Transverse colon (tissue), 4 donors: ENCODE results near the gene FBXO41. TPM values are rescaled to one million over a fixed set of nuclear protein-coding genes. Genes with fewer than 3 reads are reported as not detected.

Experiments
- DNase-seq: peaks from one replicate; pipeline ENCODE4 v3.0.0-alpha.2; 2019
- H3K27ac ChIP-seq, 4 donors: fragments of 200-600 bp; sonication (generic); 2 replicates each; pipeline ENCODE4 v1.5.1; 2016 to 2018; ENCODE audit warnings: inconsistent platforms in 4 of 4
- H3K27me3 ChIP-seq: fragments of 200-600 bp; sonication (generic); 2 replicates; pipeline ENCODE4 v1.5.1; 2017; ENCODE audit warnings: inconsistent platforms
- H3K36me3 ChIP-seq, 4 donors: fragments of 200-600 bp; sonication (generic); 2 replicates each; pipeline ENCODE4 v1.5.1; 2017 to 2019; ENCODE audit warnings: inconsistent platforms in 4 of 4
- H3K4me1 ChIP-seq, 4 donors: fragments of 200-600 bp; sonication (generic); 2 replicates each; pipeline ENCODE4 v1.5.1; 2017 to 2020; ENCODE audit warnings: inconsistent platforms in 4 of 4
- H3K4me3 ChIP-seq, 4 donors: fragments of 200-600 bp; sonication (generic); 1 replicate in 1 of 4; 2 replicates in 3 of 4; pipeline versions ENCODE4 v1.5.1 to v1.6.1; 2017 to 2019; ENCODE audit warnings: inconsistent platforms in 4 of 4
- H3K9me3 ChIP-seq, 2 donors: fragments of 200-600 bp; sonication (generic); 2 replicates each; pipeline ENCODE4 v1.5.1; 2017 to 2019; ENCODE audit warnings: inconsistent platforms in 2 of 2
- CTCF ChIP-seq, 5 experiments: fragments of 200-600 bp in 3 of 5; fragments of 450-650 bp in 2 of 5; sonication (generic) in 3 of 5; IDR thresholded peaks; 1 replicate in 2 of 5; 2 replicates in 3 of 5; pipeline ENCODE4 v1.5.1; 2016 to 2017; ENCODE audit warnings: antibody characterized with exemption in 5 of 5, inconsistent platforms in 3 of 5, mild to moderate bottlenecking in 2 of 5, moderate library complexity in 1 of 5
- EP300 ChIP-seq: sonication (generic); formaldehyde crosslinking; IDR thresholded peaks from one replicate; pipeline ENCODE4 v1.6.1; 2017; ENCODE audit warnings: antibody characterized with exemption, low read depth
- POLR2A ChIP-seq: fragments of 450-650 bp; IDR thresholded peaks from one replicate; pipeline ENCODE4 v1.6.1; 2016; ENCODE audit warnings: antibody characterized with exemption, mild to moderate bottlenecking, moderate library complexity
- POLR2AphosphoS5 ChIP-seq, 3 donors: sonication (generic); formaldehyde crosslinking; IDR thresholded peaks; one replicate each; pipeline ENCODE4 v1.6.1; 2016; ENCODE audit warnings: antibody characterized with exemption in 3 of 3
- WGBS, 2 donors: methylation state at CpG; one replicate each; pipeline ENCODE4 v1.1.5; 2018; ENCODE audit warnings: low coverage in 1 of 2; 5-methylcytosine and 5-hydroxymethylcytosine counted together
- in situ Hi-C, 4 donors: fragments of 200-750 bp; cut with MboI; loops; one replicate each; pipeline versions ENCODE4 v1.15.0 to v1.15.1; 2017; ENCODE audit warnings: low sequenced_read_pairs in 3 of 4, low pct_ligation_motif_present in 1 of 4, low pct_unique_long_range_greater_than_20kb in 1 of 4
- intact Hi-C: fragments of 100-400 bp; cut with DNase I; formaldehyde crosslinking; loops from one replicate; pipeline ENCODE4 v1.15.1; 2023; ENCODE audit warnings: low total_unique reads
- total RNA-seq, 4 donors: library from RNA; depleted of rRNA; stranded (reverse); fragments of >200 nt; gene quantifications; one replicate each; pipeline ENCODE4 v1.1.0, GENCODE V29; 2016

The FBXO41 gene
- total RNA-seq, 4 donors from 2014 or later: 1.4 to 10.0 (median 5.7) TPM

GRCh38 chr2:73281244-73281643 lies 3.0 kb downstream of the FBXO41 start:
- intact Hi-C loops (no loop called here), in situ Hi-C loops (no loop called here)
- Histone ChIP-seq H3K27me3 (peaks cover 12% of the 10 kb centered on the region), H3K4me1 (peaks cover 0 to 20% (median 14%) of the 10 kb centered on the region in 4 donors), H3K27ac (no peak overlapping the region), H3K36me3 (no peaks in the 10 kb centered on the region), H3K4me3 (no peak overlapping the region), H3K9me3 (no peaks in the 10 kb centered on the region)
- TF ChIP-seq POLR2A (no peak), POLR2AphosphoS5 (IDR thresholded peaks at IDR 0.05) (no peak), EP300 (no peak), CTCF (IDR thresholded peaks at IDR 0.05) (no peak)
- no peak for DNase-seq

DNA sequence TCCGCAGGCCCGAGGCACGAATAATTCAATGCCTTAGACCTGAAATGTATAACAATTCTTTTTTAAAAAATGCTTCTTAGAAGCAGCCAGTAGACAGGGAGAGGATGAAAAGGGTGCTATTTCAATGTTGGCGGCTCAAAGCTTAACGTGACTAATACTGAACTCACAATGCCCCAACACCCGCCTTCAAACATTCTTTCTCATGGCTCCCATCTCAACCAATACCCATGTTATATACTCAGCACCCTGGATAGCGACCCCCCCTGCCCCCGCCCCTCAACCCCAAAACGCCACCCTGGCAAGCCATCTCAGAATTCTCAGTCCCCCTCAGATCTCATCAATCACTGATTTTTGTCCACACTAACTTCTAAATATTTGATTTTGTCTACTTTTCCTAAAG lies 4.4 kb downstream of the FBXO41 start:
- no peaks in the 10 kb centered on the region for H3K36me3 ChIP-seq
- no peak for TF ChIP-seq POLR2A
- no peak for TF ChIP-seq EP300
- TF ChIP-seq CTCF (IDR thresholded peaks at IDR 0.05): no peak
- no peak for TF ChIP-seq POLR2AphosphoS5 (IDR thresholded peaks at IDR 0.05)
- H3K4me1 ChIP-seq: peaks cover 0 to 17% (median 11%) of the 10 kb centered on the region in 4 donors
- H3K9me3 ChIP-seq: no peaks in the 10 kb centered on the region
- in situ Hi-C loops: no loop called here
- no peak for DNase-seq
- H3K27ac ChIP-seq: no peak overlapping the region
- intact Hi-C loops: no loop called here
- H3K4me3 ChIP-seq: no peak overlapping the region
- H3K27me3 ChIP-seq: peaks cover 9% of the 10 kb centered on the region
- WGBS, 2 donors: 81 to 91% methylated on average over 7 to 9 of the region's 9 CpGs

GRCh38 chr2:73272270-73272669 lies 12.0 kb downstream of the FBXO41 start:
- Histone ChIP-seq H3K36me3 (no peaks in the 10 kb centered on the region), H3K9me3 (no peaks in the 10 kb centered on the region), H3K27me3 (peaks cover 15% of the 10 kb centered on the region), H3K4me1 (peaks cover 0 to 12% (median 5%) of the 10 kb centered on the region in 4 donors), H3K27ac (no peak overlapping the region), H3K4me3 (no peak overlapping the region)
- WGBS, 2 donors: 100% methylated on average over 1 of the region's 1 CpG; no CpG with 5 or more reads in 1 of the 2 donors
- no peak for DNase-seq
- intact Hi-C loops: no loop called here
- TF ChIP-seq POLR2AphosphoS5 (IDR thresholded peaks at IDR 0.05): no peak
- no peak for TF ChIP-seq POLR2A
- no peak for TF ChIP-seq EP300
- no peak for TF ChIP-seq CTCF (IDR thresholded peaks at IDR 0.05)
- in situ Hi-C loops: no loop called here

DNA sequence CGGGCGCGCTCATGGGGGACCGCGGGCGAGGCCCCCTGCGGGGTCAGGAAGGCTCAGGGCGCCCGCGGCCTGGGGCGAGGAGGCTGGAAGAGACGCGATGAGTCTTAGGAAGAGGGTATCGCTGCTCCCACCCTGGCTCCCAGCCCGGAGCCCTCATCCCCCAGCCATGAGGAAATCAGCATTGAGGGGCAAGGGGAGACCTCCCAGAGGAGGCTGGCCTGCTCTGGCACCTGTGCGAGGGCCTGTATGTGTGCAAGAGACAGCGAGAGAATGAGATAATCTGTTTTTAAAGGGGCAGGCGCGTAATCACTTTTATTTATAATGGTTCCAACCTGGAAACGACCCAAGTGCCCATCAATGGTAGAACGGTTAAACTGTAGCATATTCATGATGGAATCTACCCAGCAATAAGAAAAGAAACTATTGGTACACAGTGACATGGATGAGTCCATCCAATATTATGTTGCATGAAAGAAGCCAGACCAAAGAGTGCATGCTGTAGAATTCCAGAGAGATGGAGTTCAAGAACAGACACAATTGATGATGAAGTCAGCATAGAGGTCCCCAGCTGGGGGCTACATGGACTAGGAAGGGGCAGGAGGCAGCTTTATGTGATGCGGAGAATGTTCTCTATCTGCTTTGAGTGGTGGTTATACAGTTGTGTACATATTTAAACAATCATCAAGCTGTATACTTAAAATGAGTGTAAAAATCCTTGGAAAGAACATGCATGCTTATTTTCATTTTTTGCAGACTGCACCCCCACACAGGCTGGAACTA lies 14.4 kb downstream of the FBXO41 start:
- 23 to 50% methylated on average over 3 to 15 of the region's 22 CpGs for WGBS, 2 donors
- in situ Hi-C loops (no loop called here), intact Hi-C loops (no loop called here)
- TF ChIP-seq CTCF (IDR thresholded peaks at IDR 0.05): no peak
- TF ChIP-seq POLR2AphosphoS5 (IDR thresholded peaks at IDR 0.05): no peak
- no peak for TF ChIP-seq POLR2A
- DNase-seq: no peak
- H3K4me3 ChIP-seq: peak overlapping the region in 3 of 4 donors; percentile 36 to 49 (median 41)
- no peaks in the 10 kb centered on the region for H3K9me3 ChIP-seq
- peak overlapping the region in 3 of 4 donors; percentile 36 to 72 (median 46) for H3K27ac ChIP-seq
- no peaks in the 10 kb centered on the region for H3K36me3 ChIP-seq
- H3K4me1 ChIP-seq: peaks cover 0 to 12% (median 5%) of the 10 kb centered on the region in 4 donors
- peaks cover 15% of the 10 kb centered on the region for H3K27me3 ChIP-seq
